H1 (cell line): ENCODE results near the gene TRAPPC6A. TPM values are rescaled to one million over a fixed set of nuclear protein-coding genes. Genes with fewer than 3 reads are reported as not detected.

Experiments
- polyA plus RNA-seq, 7 experiments: library from polyadenylated mRNA; depleted of rRNA in 3 of 7; stranded (reverse) in 5 of 7; unstranded in 2 of 7; fragments of >200 nt in 5 of 7; fragments of 200-250 nt in 2 of 7; gene quantifications; 1 replicate in 5 of 7; 2 replicates in 1 of 7; 4 replicates in 1 of 7; pipeline versions ENCODE4 v1.2.1 to v1.2.3, GENCODE V29; 2011 to 2013; ENCODE audit warnings: missing spikeins in 2 of 7, mixed read lengths in 2 of 7
- total RNA-seq: library from RNA; stranded (reverse); fragmentation: NEBNext Ultra II Directional; extraction: Animal tissue kit (Norgen Biotek cat#: 25700); gene quantifications from 2 replicates; pipeline ENCODE4 v1.2.1, GENCODE V29; 2021

The TRAPPC6A gene
- total and polyA plus RNA-seq, 2 of the 8 experiments (the other 6 are each of a cell fraction or from before 2014, with no cell fraction given) = 31.8 to 130 TPM

Other genes starting within 250 kb of the TRAPPC6A start
- not detected in 2 replicates for gene APOC4, start 236.0 kb downstream of the TRAPPC6A start, total RNA-seq
- not detected in 2 replicates for gene APOC4, start 236.0 kb downstream of the TRAPPC6A start, polyA plus RNA-seq (2011; rRNA removed)
- not detected in 2 replicates for gene APOC2, start 232.2 kb downstream of the TRAPPC6A start, total RNA-seq
- gene APOC2, start 232.2 kb downstream of the TRAPPC6A start, polyA plus RNA-seq (2011; rRNA removed) = not detected in 2 replicates
- gene CLPTM1, start 222.9 kb downstream of the TRAPPC6A start, total RNA-seq = 84.8 and 95.8 TPM in 2 replicates
- 108 and 140 TPM in 2 replicates for gene CLPTM1, start 222.9 kb downstream of the TRAPPC6A start, polyA plus RNA-seq (2011; rRNA removed)
- gene RELB, start 176.8 kb downstream of the TRAPPC6A start, total RNA-seq = 12.5 and 13.1 TPM in 2 replicates
- 10.0 and 12.6 TPM in 2 replicates for gene RELB, start 176.8 kb downstream of the TRAPPC6A start, polyA plus RNA-seq (2011; rRNA removed)
- 63.4 and 71.7 TPM in 2 replicates for gene CLASRP, start 139.2 kb downstream of the TRAPPC6A start, total RNA-seq
- 22.3 and 25.8 TPM in 2 replicates for gene CLASRP, start 139.2 kb downstream of the TRAPPC6A start, polyA plus RNA-seq (2011; rRNA removed)
- 6.8 and 7.5 TPM in 2 replicates for gene ZNF296, start 101.8 kb downstream of the TRAPPC6A start, total RNA-seq
- 2.7 and 6.4 TPM in 2 replicates for gene ZNF296, start 101.8 kb downstream of the TRAPPC6A start, polyA plus RNA-seq (2011; rRNA removed)
- 48.0 and 48.5 TPM in 2 replicates for gene GEMIN7, start 99.0 kb downstream of the TRAPPC6A start, total RNA-seq
- 91.6 and 113 TPM in 2 replicates for gene GEMIN7, start 99.0 kb downstream of the TRAPPC6A start, polyA plus RNA-seq (2011; rRNA removed)
- gene PPP1R37, start 85.1 kb downstream of the TRAPPC6A start, total RNA-seq = 25.7 and 27.0 TPM in 2 replicates
- gene PPP1R37, start 85.1 kb downstream of the TRAPPC6A start, polyA plus RNA-seq (2011; rRNA removed) = 14.6 and 22.5 TPM in 2 replicates
- 0.38 and 0.39 TPM in 2 replicates for gene NKPD1, start 17.3 kb downstream of the TRAPPC6A start, total RNA-seq
- 0.30 and 0.55 TPM in 2 replicates for gene NKPD1, start 17.3 kb downstream of the TRAPPC6A start, polyA plus RNA-seq (2011; rRNA removed)
- 6.0 and 8.0 TPM in 2 replicates for gene BLOC1S3, start 547 bp upstream of the TRAPPC6A start, total RNA-seq
- 6.1 and 7.6 TPM in 2 replicates for gene BLOC1S3, start 547 bp upstream of the TRAPPC6A start, polyA plus RNA-seq (2011; rRNA removed)
- 1.5 and 1.6 TPM in 2 replicates for gene EXOC3L2, start 67.2 kb upstream of the TRAPPC6A start, total RNA-seq
- 1.4 and 3.4 TPM in 2 replicates for gene EXOC3L2, start 67.2 kb upstream of the TRAPPC6A start, polyA plus RNA-seq (2011; rRNA removed)
- gene MARK4, start 73.0 kb upstream of the TRAPPC6A start, total RNA-seq = 46.8 and 49.8 TPM in 2 replicates
- gene MARK4, start 73.0 kb upstream of the TRAPPC6A start, polyA plus RNA-seq (2011; rRNA removed) = 12.3 and 22.4 TPM in 2 replicates
- not detected in 2 replicates for gene CKM, start 144.6 kb upstream of the TRAPPC6A start, total RNA-seq
- 0.08 and 0.09 TPM in 2 replicates for gene CKM, start 144.6 kb upstream of the TRAPPC6A start, polyA plus RNA-seq (2011; rRNA removed)
- 2.8 and 3.2 TPM in 2 replicates for gene KLC3, start 162.5 kb upstream of the TRAPPC6A start, total RNA-seq
- gene KLC3, start 162.5 kb upstream of the TRAPPC6A start, polyA plus RNA-seq (2011; rRNA removed) = 1.3 and 2.4 TPM in 2 replicates
- gene ERCC2, start 192.3 kb upstream of the TRAPPC6A start, total RNA-seq = 93.4 and 107 TPM in 2 replicates
- gene ERCC2, start 192.3 kb upstream of the TRAPPC6A start, polyA plus RNA-seq (2011; rRNA removed) = 117 and 197 TPM in 2 replicates
- 15.3 and 18.4 TPM in 2 replicates for gene PPP1R13L, start 226.8 kb upstream of the TRAPPC6A start, total RNA-seq
- 9.1 and 20.4 TPM in 2 replicates for gene PPP1R13L, start 226.8 kb upstream of the TRAPPC6A start, polyA plus RNA-seq (2011; rRNA removed)
- 34.8 and 38.0 TPM in 2 replicates for gene POLR1G, start 228.4 kb upstream of the TRAPPC6A start, total RNA-seq
- gene POLR1G, start 228.4 kb upstream of the TRAPPC6A start, polyA plus RNA-seq (2011; rRNA removed) = 16.8 and 18.4 TPM in 2 replicates
- 44.7 and 46.4 TPM in 2 replicates for gene ERCC1, start 245.7 kb upstream of the TRAPPC6A start, total RNA-seq
- 94.2 and 112 TPM in 2 replicates for gene ERCC1, start 245.7 kb upstream of the TRAPPC6A start, polyA plus RNA-seq (2011; rRNA removed)